Measurements from ENCODE around the gene STAC2. TPM values are rescaled to one million over a fixed set of nuclear protein-coding genes. Genes with fewer than 3 reads are reported as not detected.
A peak's percentile ranks its signal among the peaks of the same experiment; 100 is the strongest.

Gene STAC2
- total and polyA plus RNA-seq, 12 donors, result 0.22 to 1.1 (median 0.48) TPM; not detected in 5

DNA sequence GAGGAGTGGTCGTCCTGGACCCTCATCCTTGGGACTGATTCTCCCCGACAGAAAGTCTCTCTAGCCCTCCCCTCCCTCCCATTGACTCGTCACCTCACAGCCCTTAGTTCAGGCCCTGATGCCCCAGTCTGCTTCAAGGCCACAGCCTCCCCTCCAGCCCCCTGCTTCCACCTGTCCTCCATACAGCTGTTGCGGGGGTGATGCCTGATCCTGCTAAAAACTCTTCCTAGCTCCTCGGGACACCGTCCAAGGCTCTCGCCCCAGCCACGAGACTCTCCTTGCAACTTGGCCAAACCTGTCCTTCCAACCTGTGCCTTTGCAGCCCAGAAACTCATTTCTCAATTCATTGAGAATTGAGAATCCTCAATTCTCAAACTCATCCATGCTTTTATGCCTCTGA, 6.8 kb downstream of the STAC2 start:
- 79 to 81% (median 80%) methylated on average over 7 to 8 of the region's 8 CpGs for WGBS, 4 donors
- TF ChIP-seq, protein P1, sequence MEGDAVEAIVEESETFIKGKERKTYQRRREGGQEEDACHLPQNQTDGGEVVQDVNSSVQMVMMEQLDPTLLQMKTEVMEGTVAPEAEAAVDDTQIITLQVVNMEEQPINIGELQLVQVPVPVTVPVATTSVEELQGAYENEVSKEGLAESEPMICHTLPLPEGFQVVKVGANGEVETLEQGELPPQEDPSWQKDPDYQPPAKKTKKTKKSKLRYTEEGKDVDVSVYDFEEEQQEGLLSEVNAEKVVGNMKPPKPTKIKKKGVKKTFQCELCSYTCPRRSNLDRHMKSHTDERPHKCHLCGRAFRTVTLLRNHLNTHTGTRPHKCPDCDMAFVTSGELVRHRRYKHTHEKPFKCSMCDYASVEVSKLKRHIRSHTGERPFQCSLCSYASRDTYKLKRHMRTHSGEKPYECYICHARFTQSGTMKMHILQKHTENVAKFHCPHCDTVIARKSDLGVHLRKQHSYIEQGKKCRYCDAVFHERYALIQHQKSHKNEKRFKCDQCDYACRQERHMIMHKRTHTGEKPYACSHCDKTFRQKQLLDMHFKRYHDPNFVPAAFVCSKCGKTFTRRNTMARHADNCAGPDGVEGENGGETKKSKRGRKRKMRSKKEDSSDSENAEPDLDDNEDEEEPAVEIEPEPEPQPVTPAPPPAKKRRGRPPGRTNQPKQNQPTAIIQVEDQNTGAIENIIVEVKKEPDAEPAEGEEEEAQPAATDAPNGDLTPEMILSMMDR (IDR thresholded peaks at IDR 0.05), result no peak
- TF ChIP-seq POLR2A (IDR thresholded peaks at IDR 0.05), result no peak
- H3K27ac ChIP-seq, result no peak overlapping the region
- H3K9me3 ChIP-seq (replicated peaks in 1 of 3), result no peaks in the 10 kb centered on the region
- no peak overlapping the region for H3K4me3 ChIP-seq
- H3K27me3 ChIP-seq, result no peaks in the 10 kb centered on the region
- no peak for DNase-seq
- H3K36me3 ChIP-seq (replicated peaks in 1 of 2), result no peaks in the 10 kb centered on the region
- no peaks in the 10 kb centered on the region for H3K4me1 ChIP-seq (replicated peaks in 1 of 2)
- intact Hi-C loops (cut with DNase I), result no loop called here

DNA sequence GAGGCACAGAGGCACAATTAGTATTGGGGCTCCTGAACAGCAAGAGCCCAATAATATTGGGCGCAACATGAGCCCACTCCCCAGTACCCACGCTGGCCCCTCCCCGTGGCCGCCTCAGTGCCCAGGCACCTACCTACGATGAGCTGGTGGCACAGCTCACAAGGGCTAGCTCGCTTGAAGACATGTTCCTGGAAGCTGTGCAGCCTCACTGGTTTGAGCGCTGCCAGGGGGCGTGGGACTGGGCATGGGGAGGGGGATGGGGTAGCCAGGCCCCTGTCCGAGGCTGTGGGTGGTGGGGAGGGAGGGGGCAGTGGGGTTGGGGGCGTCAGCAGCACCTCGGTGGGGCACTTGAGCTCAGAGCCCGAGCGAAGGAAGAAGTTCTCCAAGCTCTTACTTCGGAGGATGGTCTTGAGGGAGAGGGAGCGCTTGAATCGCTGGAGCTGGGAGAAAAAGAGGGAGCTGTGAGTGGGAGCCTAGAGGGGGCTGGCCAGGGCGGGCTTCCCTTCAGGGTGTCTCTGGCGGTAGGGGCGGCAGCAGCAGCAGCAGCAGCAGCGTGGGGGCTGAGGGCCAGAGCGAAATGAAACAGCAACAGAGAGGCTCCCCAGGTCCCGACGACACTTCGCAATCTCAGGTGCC, 7.9 kb downstream of the STAC2 start:
- H3K27ac ChIP-seq, result no peak overlapping the region
- intact Hi-C loops (cut with DNase I), result no loop called here
- no peak for DNase-seq
- no peak overlapping the region for H3K4me3 ChIP-seq
- H3K27me3 ChIP-seq, result no peaks in the 10 kb centered on the region
- no peaks in the 10 kb centered on the region for H3K9me3 ChIP-seq (replicated peaks in 1 of 3)
- TF ChIP-seq, protein P1 (IDR thresholded peaks at IDR 0.05), result no peak
- peaks cover 0 to under 1% of the 10 kb centered on the region in 2 donors for H3K4me1 ChIP-seq (replicated peaks in 1 of 2)
- WGBS, 4 donors, result 53 to 63% (median 60%) methylated on average over 18 to 24 of the region's 24 CpGs
- H3K36me3 ChIP-seq (replicated peaks in 1 of 2), result no peaks in the 10 kb centered on the region

DNA sequence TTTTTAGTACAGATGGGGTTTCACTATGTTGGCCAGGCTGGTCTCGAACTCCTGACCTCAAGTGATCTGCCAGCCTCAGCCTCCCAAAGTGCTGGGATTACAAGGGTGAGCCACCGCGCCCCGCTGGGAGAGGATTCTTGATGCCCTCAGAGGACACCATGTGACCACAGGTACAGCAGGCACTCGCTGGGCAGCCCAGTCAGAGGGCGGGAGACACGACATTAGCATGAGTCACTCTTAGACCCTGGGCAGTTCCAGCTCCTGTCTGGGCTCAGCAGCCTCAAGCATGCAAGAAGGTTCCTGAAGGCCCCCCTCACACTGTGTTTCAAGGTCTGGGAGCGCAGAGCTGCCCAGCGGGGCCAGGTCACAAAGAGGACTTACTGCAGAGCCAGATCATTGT, 11.9 kb downstream of the STAC2 start:
- Histone ChIP-seq H3K27ac (peak overlapping the region in 1 of 5 donors; percentile 34), H3K9me3 (replicated peaks in 1 of 3) (no peaks in the 10 kb centered on the region), H3K4me3 (no peak overlapping the region), H3K27me3 (no peaks in the 10 kb centered on the region), H3K36me3 (replicated peaks in 1 of 2) (no peaks in the 10 kb centered on the region), H3K4me1 (replicated peaks in 1 of 2) (peaks cover 8 to 20% of the 10 kb centered on the region in 2 donors)
- no peak for TF ChIP-seq POLR2A (IDR thresholded peaks at IDR 0.05)
- TF ChIP-seq, protein P1 (IDR thresholded peaks at IDR 0.05), result no peak
- intact Hi-C loops (cut with DNase I), result no loop called here
- peak; percentile 80 to 91 (median 88) for DNase-seq
- 40 to 52% (median 43%) methylated on average over 3 to 9 of the region's 9 CpGs for WGBS, 4 donors

DNA sequence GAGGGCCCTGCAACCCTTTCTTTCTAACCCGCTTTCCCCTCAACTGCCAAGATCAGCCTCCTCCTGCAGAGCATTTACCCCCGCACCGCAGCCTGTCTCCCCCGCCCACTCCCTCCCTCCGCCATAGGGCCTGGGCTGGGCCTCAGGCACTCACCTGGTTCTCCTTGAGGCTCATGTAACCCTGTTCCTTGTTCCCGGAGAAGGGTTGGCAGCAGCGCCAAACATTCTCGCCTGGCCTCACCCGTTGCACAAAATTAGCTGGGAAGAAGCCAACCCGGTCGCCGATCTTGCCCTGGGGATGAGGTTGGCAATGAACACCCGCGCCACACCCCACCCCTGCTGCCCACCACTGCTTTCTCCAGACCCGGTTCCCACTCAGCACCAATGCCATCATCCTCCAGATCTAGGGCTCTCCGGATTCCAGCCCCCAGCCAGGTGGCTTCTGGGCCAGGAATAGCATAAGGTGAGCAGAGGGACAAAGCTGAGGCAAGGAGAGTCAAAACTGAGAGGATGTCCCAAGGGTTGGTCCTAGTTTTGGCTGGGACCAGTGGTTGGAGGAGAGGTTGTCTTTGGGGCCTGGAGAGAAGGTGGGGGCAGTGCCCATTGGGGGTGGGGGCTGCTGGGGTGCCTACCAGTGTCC, 12.8 kb downstream of the STAC2 start:
- Histone ChIP-seq H3K9me3 (replicated peaks in 1 of 3) (no peaks in the 10 kb centered on the region), H3K27me3 (no peaks in the 10 kb centered on the region), H3K27ac (peak overlapping the region in 2 of 5 donors; percentile 8 to 16), H3K4me3 (no peak overlapping the region), H3K36me3 (replicated peaks in 1 of 2) (no peaks in the 10 kb centered on the region), H3K4me1 (replicated peaks in 1 of 2) (peaks cover 8 to 22% of the 10 kb centered on the region in 2 donors)
- DNase-seq, result peak in 1 of 7 donors; percentile 32
- TF ChIP-seq, protein P1 (IDR thresholded peaks at IDR 0.05), result no peak
- TF ChIP-seq POLR2A (IDR thresholded peaks at IDR 0.05), result no peak
- WGBS, 4 donors, result 64 to 78% (median 73%) methylated on average over 13 to 16 of the region's 16 CpGs
- intact Hi-C loops (cut with DNase I), result no loop called here

Measured in adrenal gland (tissue), 12 donors.